Measurements from ENCODE around the gene ZNF750. TPM values are rescaled to one million over a fixed set of nuclear protein-coding genes. Genes with fewer than 3 reads are reported as not detected.

ZNF750 gene
- total and polyA plus RNA-seq, 10 of the 15 experiments (the other 5 are each of a cell fraction or from before 2014, with no cell fraction given), result 0.06 TPM; not detected in 9

DNA sequence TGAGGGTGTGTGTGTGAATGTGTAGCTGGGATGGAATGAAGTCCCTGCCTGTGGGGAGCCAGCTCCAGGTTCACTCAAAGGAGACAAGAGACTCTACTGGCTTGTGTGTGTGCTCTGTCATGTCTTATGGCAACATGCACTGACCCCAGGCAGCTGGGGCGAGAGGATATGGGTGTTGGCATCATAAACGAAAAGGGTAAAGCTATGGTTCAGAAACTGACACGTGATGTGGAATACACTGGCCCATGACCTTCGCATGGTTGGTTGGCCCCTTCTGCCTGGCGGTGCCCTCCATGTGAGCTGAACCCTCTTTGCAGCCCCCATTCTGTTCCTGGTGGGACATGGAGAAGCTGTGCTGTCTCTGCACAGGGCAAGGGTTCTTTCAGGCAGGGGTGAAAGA is 21.9 kb downstream of the ZNF750 start (continued):
- TF ChIP-seq SMAD5 (IDR thresholded peaks at IDR 0.05; ENCODE audit: low read depth), result no peak
- no peak for TF ChIP-seq MEF2A (IDR thresholded peaks at IDR 0.05; ENCODE audit: insufficient read depth, low read depth, low read length)
- TF ChIP-seq ASH2L (IDR thresholded peaks at IDR 0.05; ENCODE audit: borderline replicate concordance, low read depth), result no peak
- no peak for TF ChIP-seq STAT1 (conservative IDR thresholded peaks at IDR 0.05)
- TF ChIP-seq CBFB (IDR thresholded peaks at IDR 0.05; ENCODE audit: low read depth), result no peak
- no peak for TF ChIP-seq ZZZ3 (IDR thresholded peaks at IDR 0.05; ENCODE audit: control insufficient read depth, insufficient read length, low read depth)
- TF ChIP-seq RELB (IDR thresholded peaks at IDR 0.05; ENCODE audit: low read depth), result no peak
- no peak for TF ChIP-seq NR2F1 (conservative IDR thresholded peaks at IDR 0.05)
- TF ChIP-seq LARP7 (IDR thresholded peaks at IDR 0.05), result no peak
- no peak for TF ChIP-seq NFYA (IDR thresholded peaks at IDR 0.05; ENCODE audit: borderline replicate concordance, low read depth, low read length)

DNA sequence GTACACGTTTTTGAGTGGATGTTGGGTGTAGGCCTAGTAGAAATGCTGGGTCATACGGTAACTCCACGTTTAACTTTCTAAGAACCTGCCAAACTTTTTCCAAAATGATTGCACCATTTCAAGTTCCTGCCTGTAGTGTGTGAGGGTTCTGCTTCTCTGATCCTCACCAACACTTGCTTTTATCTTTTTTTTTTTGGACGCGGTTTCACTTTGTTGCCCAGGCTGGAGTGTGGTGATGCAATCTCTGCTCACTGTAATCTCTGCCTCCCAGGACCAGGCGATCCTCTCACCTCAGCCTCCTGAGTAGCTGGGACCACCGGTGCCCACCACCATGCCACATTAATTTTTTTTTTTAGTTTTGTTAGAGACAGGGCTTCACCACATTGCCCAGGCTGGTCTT is 23.5 kb downstream of the ZNF750 start:
- no TSS peak for BruUV-seq (replicated peaks)
- Histone ChIP-seq H3K4me2 (ENCODE audit: control insufficient read depth, insufficient read depth) (no peak overlapping the region), H4K20me1 (ENCODE audit: control insufficient read depth, insufficient read depth) (no peaks in the 10 kb centered on the region), H2AFZ (ENCODE audit: control insufficient read depth, low read depth, low read length) (no peak overlapping the region), H3K27me3 (replicated peaks in 1 of 2; ENCODE audit: control insufficient read depth in 2 of 2, insufficient read depth in 2 of 2, low read length in 1 of 2) (no peaks in the 10 kb centered on the region), H3K4me3 (no peak overlapping the region), H3K79me2 (ENCODE audit: control insufficient read depth, insufficient read depth, low read length) (no peaks in the 10 kb centered on the region), H3K36me3 (ENCODE audit: control insufficient read depth in 2 of 2, insufficient read depth in 2 of 2, low read length in 1 of 2) (peaks cover 3% of the 10 kb centered on the region in 2 experiments; a peak in 2 of 4 replicates), H3K27ac (ENCODE audit: control insufficient read depth, insufficient read depth) (no peak overlapping the region), H3K9me3 (replicated peaks; ENCODE audit: control insufficient read depth, insufficient read depth, low read length) (no peaks in the 10 kb centered on the region), H3K9ac (ENCODE audit: control insufficient read depth, insufficient read depth, low read length) (no peak overlapping the region), H3K4me1 (ENCODE audit: control insufficient read depth, insufficient read depth, low read length) (no peaks in the 10 kb centered on the region)
- FAIRE-seq, result no peak
- RAD21 ChIA-PET (ENCODE audit: unreplicated experiment), result no interaction called here
- POLR2A ChIA-PET, result no interaction called here
- CTCF ChIA-PET, result interaction anchor here (0.6 kb wide), 1 partner anchor 1752 kb away, joined by 3 read pairs; no protein-coding TSS in a partner anchor
- SMC1A ChIA-PET (ENCODE audit: uncharacterized antibody, unreplicated experiment), result no interaction called here
- intact Hi-C loops (cut with micrococcal nuclease; ENCODE audit: unreplicated experiment) (no loop called here), in situ Hi-C loops (cut with MboI) (no loop called here)
- DNase-seq (ENCODE audit: low read depth, low spot score), result no peak
- WGBS (ENCODE audit: insufficient coverage, insufficient replicate concordance, low lambda C conversion rate, missing lambda C conversion rate), result 83% methylated on average over 7 of the region's 7 CpGs
- no peak for ATAC-seq
- TF ChIP-seq IRF3 (IDR thresholded peaks at IDR 0.05), result no peak
- TF ChIP-seq, protein P1, sequence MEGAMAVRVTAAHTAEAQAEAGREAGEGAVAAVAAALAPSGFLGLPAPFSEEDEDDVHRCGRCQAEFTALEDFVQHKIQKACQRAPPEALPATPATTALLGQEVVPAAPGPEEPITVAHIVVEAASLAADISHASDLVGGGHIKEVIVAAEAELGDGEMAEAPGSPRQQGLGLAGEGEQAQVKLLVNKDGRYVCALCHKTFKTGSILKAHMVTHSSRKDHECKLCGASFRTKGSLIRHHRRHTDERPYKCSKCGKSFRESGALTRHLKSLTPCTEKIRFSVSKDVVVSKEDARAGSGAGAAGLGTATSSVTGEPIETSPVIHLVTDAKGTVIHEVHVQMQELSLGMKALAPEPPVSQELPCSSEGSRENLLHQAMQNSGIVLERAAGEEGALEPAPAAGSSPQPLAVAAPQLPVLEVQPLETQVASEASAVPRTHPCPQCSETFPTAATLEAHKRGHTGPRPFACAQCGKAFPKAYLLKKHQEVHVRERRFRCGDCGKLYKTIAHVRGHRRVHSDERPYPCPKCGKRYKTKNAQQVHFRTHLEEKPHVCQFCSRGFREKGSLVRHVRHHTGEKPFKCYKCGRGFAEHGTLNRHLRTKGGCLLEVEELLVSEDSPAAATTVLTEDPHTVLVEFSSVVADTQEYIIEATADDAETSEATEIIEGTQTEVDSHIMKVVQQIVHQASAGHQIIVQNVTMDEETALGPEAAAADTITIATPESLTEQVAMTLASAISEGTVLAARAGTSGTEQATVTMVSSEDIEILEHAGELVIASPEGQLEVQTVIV (IDR thresholded peaks at IDR 0.05; ENCODE audit: borderline replicate concordance, partially characterized antibody), result no peak
- TF ChIP-seq SREBF1 (IDR thresholded peaks at IDR 0.05; ENCODE audit: low read length), result no peak
- TF ChIP-seq MAX (IDR thresholded peaks at IDR 0.05; ENCODE audit: low read depth, low read length), result no peak
- no peak for TF ChIP-seq CTCF (IDR thresholded peaks at IDR 0.05 in 2 of 3, conservative IDR thresholded peaks at IDR 0.05 in 1 of 3; ENCODE audit: control insufficient read depth in 2 of 3, extremely low read depth in 1 of 3, insufficient read depth in 1 of 3, low read depth in 3 of 3, low read length in 3 of 3)
- no peak for TF ChIP-seq JUNB (IDR thresholded peaks at IDR 0.05)
